ENCODE data around the gene COA5. TPM values are rescaled to one million over a fixed set of nuclear protein-coding genes. Genes with fewer than 3 reads are reported as not detected.
"Not testable (repeated sequence)": the region's sequence is repeated elsewhere in the genome, so short reads cannot be mapped to it uniquely, and the experiment has no call there.

COA5 gene
- total RNA-seq, 2 donors from 2014 or later = 19.5 to 25.5 TPM

- DNase-seq (ENCODE audit: low spot score) = no peak
- intact Hi-C loops (cut with DNase I) = loop anchor here (10.0 kb wide), 1 partner anchor 194 kb away; no protein-coding TSS in a partner anchor
Observed at GRCh38 chr2:98608962-98609604, 771 bp upstream of the COA5 start.

DNA sequence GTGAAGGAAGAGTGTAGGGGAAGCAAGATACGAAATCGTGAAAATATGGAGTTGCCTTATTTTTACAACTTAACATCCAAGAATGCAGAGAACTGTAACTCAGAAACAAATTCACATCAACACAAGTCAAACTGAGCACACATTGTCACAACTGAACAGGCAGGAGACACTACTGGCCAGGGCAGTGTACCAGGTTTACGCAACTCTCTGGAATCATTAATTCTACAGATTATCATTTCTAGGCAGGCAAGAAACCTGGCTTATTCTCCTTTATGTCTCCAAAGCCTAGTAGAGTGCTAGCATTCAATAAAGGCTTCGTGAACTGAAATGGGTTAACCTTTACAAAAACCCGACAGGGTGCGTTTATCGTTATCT lies 584 bp downstream of the COA5 start:
- intact Hi-C loops (cut with DNase I) = loop anchor here (10.0 kb wide), 1 partner anchor 193 kb away; no protein-coding TSS in a partner anchor
- no peak for DNase-seq (ENCODE audit: low spot score)

- intact Hi-C loops (cut with DNase I) = loop anchor here (10.0 kb wide), 1 partner anchor 192 kb away; no protein-coding TSS in a partner anchor
- no peak for DNase-seq (ENCODE audit: low spot score)
Observed at GRCh38 chr2:98607104-98607503, 1.2 kb downstream of the COA5 start.

DNA sequence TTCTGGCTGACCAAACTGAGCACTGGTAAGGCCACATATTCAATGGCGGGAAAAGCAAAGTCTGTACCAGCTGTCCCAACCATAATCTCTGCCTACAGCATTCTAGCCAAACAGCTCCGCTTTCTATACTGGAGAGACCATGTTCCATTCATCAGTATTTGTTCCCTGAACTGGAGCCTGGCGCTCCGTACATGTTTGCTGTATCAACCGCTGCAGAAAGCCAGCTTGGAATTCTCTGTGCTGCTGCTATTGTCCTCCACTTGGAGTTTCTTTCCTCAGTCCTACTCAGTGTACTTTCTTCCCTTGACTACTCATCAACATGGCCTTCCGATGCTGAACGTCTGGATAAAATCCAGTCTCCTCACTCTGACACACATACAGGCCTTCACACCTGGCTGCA lies 1.9 kb downstream of the COA5 start:
- intact Hi-C loops (cut with DNase I) = loop anchor here (10.0 kb wide), 1 partner anchor 192 kb away; no protein-coding TSS in a partner anchor
- no peak for DNase-seq (ENCODE audit: low spot score)

GRCh38 chr2:98605076-98605475 lies 3.2 kb downstream of the COA5 start:
- no peak for DNase-seq (ENCODE audit: low spot score)
- intact Hi-C loops (cut with DNase I) = loop anchor here (10.0 kb wide), 1 partner anchor 190 kb away; no protein-coding TSS in a partner anchor

GRCh38 chr2:98604547-98604946 lies 3.8 kb downstream of the COA5 start:
- no peak for DNase-seq (ENCODE audit: low spot score)
- intact Hi-C loops (cut with DNase I) = loop anchor here (10.0 kb wide), 1 partner anchor 190 kb away; no protein-coding TSS in a partner anchor

GRCh38 chr2:98601532-98602132 lies 6.7 kb downstream of the COA5 start:
- intact Hi-C loops (cut with DNase I) = loop anchor here (10.0 kb wide), 1 partner anchor 187 kb away; no protein-coding TSS in a partner anchor
- DNase-seq (ENCODE audit: low spot score) = no peak

DNA sequence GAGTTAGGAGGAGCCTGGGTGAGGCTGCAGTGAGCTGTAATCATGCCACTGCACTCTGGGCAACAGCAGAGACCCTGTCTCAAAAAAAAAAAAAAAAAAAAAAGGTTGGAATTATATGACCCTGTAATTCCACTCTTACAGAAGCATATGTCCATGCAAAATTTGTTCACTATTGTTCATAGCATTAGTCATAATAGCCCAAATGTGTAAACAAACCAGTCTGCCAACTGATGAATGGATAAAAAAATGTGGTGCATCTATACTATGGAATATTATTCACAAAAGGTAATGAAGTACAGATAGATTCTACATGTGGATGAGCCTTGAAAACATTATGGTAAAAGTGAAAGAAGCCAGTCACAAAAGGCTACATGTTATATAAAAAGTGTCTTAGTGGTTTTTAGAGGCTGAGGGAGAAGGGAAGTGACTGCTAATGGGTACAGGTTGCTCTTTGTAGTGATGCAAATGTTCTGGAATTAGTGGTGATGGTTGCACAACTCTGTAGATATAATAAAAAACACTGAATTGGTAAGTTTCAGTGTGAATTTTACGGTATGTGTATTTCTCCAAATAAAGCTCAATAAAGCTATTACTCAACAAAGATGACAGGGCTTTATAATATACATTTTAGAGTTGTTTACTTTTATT lies 9.4 kb downstream of the COA5 start:
- no peak for DNase-seq (ENCODE audit: low spot score)

GRCh38 chr2:98594665-98595064 lies 13.6 kb downstream of the COA5 start:
- DNase-seq (ENCODE audit: low spot score); intact Hi-C loops (cut with DNase I): not testable (repeated sequence)

More for the DNA sequence above, 9.4 kb downstream of the COA5 start:
- intact Hi-C loops (cut with DNase I) = no loop called here

DNA sequence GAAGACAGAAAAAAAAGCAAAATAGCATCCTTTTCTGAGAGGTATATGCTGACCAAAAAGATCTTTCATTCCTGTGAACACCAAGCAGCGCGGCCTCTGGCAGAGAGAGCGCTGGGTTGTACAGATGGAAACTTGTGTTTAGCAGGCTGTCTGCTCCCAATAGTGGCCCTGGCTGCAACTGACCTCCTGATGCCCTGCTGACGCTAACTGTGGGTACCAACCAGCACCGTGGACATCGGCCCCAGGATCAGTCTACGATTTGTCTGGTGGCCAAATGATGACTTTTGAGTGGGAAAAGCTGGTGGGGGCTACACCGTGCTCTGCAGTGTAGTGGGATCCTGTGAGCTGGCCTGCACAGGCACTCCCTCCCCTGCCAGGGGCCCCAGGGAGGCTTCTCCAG lies 15.7 kb downstream of the COA5 start:
- intact Hi-C loops (cut with DNase I) = no loop called here
- DNase-seq (ENCODE audit: low spot score) = no peak

DNA sequence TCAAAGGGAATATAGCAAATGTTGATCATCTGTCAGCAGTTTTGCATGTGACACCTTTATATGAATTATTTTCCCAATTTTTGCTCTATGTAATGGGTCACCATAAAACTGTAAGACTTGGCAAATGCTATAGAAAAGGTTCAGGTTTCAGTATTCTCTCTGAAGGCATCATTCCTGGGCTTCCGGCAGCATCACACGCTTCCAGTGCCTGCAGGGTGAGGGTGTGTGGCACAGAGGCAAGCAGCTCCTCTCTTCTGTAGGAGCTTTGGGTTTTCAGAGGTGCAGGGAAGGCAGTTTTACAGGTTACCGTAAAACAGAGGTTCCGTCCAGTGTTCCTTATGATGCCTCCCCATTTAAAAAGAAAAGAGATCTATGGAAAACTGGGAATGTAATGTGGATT lies 18.8 kb downstream of the COA5 start:
- DNase-seq (ENCODE audit: low spot score) = no peak
- intact Hi-C loops (cut with DNase I) = no loop called here

DNA sequence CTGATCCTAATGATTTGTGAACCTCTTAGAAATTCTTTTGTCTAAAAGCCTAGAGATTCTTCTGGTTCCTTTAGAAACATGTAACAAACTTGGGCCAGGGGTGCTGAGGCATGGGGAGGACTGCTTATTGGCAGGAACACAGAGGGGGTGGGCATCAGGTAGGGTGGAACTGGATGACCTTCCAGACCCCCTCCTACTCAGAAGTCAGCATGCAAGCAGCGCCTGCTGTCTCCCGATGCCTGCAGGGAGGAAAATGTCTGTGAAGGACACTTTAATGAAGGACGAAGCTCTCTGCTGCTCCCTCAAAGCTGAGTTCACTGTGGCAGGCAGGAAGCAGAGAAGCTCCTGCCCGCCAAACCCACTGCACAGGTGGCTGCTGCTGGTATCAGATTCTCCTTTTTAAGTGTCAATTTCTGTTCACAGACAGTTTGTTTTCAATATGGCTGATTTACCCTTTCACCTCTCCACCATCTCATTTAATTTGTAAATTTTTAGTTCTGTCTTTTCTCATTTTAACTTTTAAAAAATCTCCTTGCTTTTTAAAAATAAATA lies 19.4 kb downstream of the COA5 start:
- no peak for DNase-seq (ENCODE audit: low spot score)
- intact Hi-C loops (cut with DNase I) = no loop called here

GRCh38 chr2:98586551-98587140 lies 21.7 kb downstream of the COA5 start:
- DNase-seq (ENCODE audit: low spot score) = no peak

GRCh38 chr2:98585386-98585785 lies 22.9 kb downstream of the COA5 start:
- intact Hi-C loops (cut with DNase I) = no loop called here
- DNase-seq (ENCODE audit: low spot score) = no peak

More at GRCh38 chr2:98586551-98587140, 21.7 kb downstream of the COA5 start:
- intact Hi-C loops (cut with DNase I) = no loop called here

DNA sequence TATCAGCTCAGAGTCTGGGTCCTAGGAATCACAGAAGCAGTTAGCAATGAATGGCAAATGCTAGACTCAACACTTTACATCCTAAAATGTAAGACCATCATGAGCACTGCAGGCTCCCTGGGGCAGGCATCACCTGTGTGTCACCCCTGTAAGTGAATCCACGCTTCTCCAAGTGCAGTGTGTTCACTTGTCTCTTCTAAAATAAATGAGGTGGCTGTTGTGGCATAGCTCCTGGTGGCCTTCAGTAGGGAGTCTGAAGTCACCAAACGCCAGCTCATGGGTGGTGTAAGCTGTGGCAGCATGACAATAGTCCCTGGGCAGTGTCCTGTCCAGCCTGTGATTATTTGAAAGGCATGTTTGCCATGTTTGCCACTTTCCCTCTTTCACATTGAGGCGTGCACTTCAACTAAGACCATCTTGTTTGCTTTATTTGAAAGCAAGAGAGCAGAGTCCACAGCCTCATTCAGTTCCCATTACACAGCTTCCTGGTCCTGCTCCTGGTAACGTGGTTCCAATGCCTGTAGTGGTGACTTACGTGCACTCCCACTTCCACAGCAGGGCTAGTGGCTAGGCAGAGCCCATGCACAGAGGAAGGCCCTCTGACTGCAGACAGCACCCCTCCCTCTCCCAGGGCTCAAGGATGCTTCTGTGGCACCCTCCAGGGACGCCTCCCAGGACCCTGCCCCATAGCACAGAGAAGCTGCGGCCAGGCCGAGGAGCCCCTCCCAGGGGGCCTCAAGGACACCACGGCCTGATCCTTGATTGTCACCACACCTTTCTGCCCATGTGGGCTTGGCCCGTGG lies 24.3 kb downstream of the COA5 start:
- DNase-seq (ENCODE audit: low spot score) = no peak
- intact Hi-C loops (cut with DNase I) = no loop called here

DNA sequence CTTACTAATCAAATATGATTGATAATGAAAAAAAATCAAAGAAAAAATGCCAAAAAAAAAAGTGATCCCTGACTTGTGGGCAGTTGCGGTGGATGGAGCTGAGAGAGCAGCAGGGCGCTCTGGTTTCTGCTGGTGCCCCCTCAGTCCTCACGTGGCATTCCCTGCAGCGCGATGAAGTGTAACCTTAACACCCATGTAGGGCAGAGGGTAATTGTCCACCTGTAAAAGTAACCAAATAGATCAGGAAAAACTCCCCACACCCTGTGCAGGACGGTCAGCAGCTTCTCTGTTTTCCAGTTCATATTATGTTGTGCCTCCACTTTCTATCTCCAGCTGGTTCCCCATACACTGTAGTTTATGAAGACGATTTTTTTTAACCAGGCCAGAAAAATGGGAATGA lies 25.0 kb downstream of the COA5 start:
- DNase-seq (ENCODE audit: low spot score) = no peak
- intact Hi-C loops (cut with DNase I) = no loop called here

GRCh38 chr2:98582523-98582922 lies 25.8 kb downstream of the COA5 start:
- DNase-seq (ENCODE audit: low spot score) = no peak
- intact Hi-C loops (cut with DNase I) = no loop called here

- DNase-seq (ENCODE audit: low spot score) = no peak
- intact Hi-C loops (cut with DNase I) = no loop called here
Observed at GRCh38 chr2:98580656-98581284, 27.5 kb downstream of the COA5 start.

Measured in posterior vena cava (tissue), 2 donors.